Breast epithelium (tissue), 3 donors: Measurements from ENCODE around the gene AOPEP.

Source experiments
- CTCF ChIP-seq, 3 donors: fragments of 450-650 bp; IDR thresholded peaks; one replicate each; pipeline ENCODE4 v1.5.1; 2016 to 2017; ENCODE audit warnings: antibody characterized with exemption in 3 of 3, mild to moderate bottlenecking in 3 of 3, moderate library complexity in 3 of 3
- POLR2A ChIP-seq: fragments of 450-650 bp; IDR thresholded peaks from one replicate; pipeline ENCODE4 v1.6.1; 2016; ENCODE audit warnings: antibody characterized with exemption, mild to moderate bottlenecking, moderate library complexity
- POLR2AphosphoS5 ChIP-seq, 3 donors: sonication (generic); formaldehyde crosslinking; IDR thresholded peaks; one replicate each; pipeline ENCODE4 v1.6.1; 2017; ENCODE audit warnings: antibody characterized with exemption in 3 of 3

GRCh38 chr9:94680621-94681020 is 45.9 kb upstream of the AOPEP start:
- TF ChIP-seq CTCF (IDR thresholded peaks at IDR 0.05), result no peak
- TF ChIP-seq POLR2AphosphoS5 (IDR thresholded peaks at IDR 0.05), result no peak
- no peak for TF ChIP-seq POLR2A
